Measurements from ENCODE around the gene ANO6. TPM values are rescaled to one million over a fixed set of nuclear protein-coding genes. Genes with fewer than 3 reads are reported as not detected.

ANO6 gene
- total RNA-seq, 5 donors from 2014 or later (not counting 1 experiment from before 2014, with no cell fraction given), result 17.9 to 22.5 (median 20.3) TPM

DNA sequence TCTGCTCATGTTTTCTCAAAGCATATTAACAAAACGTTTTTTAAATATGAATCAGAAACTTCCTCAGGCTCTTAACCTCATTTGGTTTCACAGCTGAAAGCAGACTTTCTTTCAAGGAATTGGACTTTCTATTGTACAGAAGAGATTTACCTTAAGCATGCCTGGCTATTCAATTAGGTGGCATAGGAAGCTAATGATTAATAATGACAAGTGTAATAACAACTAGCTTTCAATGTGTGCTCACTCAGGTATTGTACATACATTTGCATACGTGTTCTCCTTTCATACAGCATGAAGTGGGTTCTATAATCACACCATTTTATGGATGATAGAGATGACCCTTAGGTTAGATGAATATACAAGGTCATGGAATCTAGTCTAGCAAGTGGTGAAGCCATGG lies 115.7 kb downstream of the ANO6 start:
- no peaks in the 10 kb centered on the region for H3K27me3 Mint-ChIP-seq
- WGBS (ENCODE audit: insufficient coverage), result no CpG with 5 or more reads among the region's 2 CpGs
- peaks cover 46% of the 10 kb centered on the region for H3K36me3 Mint-ChIP-seq
- ChIA-PET CTCF (no interaction called here), POLR2A (no interaction called here)
- ATAC-seq (replicated peaks in 1 of 4) (no peak), DNase-seq (no peak)
- peaks cover 0 to 14% of the 10 kb centered on the region in 2 donors for H3K36me3 ChIP-seq (ENCODE audit: control insufficient read depth in 2 of 2, extremely low read depth in 1 of 2, insufficient read depth in 1 of 2, low read length in 1 of 2)
- H3K4me1 Mint-ChIP-seq, result peaks cover 0 to 8% (median 4%) of the 10 kb centered on the region in 3 donors
- no peaks in the 10 kb centered on the region for H3K4me1 ChIP-seq (ENCODE audit: control insufficient read depth in 1 of 2, extremely low read depth in 1 of 2, insufficient read depth in 2 of 2, low read length in 2 of 2)
- H3K27ac Mint-ChIP-seq, result no peak overlapping the region
- no peaks in the 10 kb centered on the region for H3K9me3 Mint-ChIP-seq
- no peaks in the 10 kb centered on the region for H3K9me3 ChIP-seq
- H3K27me3 ChIP-seq (replicated peaks in 1 of 2; ENCODE audit: control insufficient read depth in 2 of 2, extremely low read depth in 1 of 2, insufficient read depth in 2 of 2, low read length in 1 of 2), result no peaks in the 10 kb centered on the region
- no peak overlapping the region for H3K4me3 ChIP-seq (ENCODE audit: control insufficient read depth in 1 of 2, extremely low read depth in 1 of 2, low read length in 1 of 2)
- H3K27ac ChIP-seq (ENCODE audit: low read length), result no peak overlapping the region
- H3K4me3 Mint-ChIP-seq, result no peak overlapping the region

DNA sequence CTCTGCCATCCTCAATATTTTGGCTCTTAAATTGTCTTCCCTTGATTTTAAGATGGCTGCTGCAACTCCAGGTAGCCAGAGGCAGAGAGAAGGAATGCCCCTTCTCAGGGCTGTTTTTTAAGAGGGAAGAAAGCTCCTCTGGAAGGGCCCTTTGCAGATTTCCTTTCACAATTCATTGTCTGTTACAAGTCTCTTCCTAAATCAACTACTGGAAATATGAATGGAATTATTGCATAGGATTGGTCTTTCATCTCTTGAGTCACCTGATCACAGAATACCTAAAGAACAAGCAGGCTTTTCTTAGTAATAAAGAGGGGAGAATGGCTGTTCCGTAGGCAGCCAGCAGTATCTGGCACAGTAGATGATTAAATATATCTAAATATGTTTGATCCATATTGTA lies 118.5 kb downstream of the ANO6 start:
- Mint-ChIP-seq H3K27me3 (no peaks in the 10 kb centered on the region), H3K4me3 (no peak overlapping the region), H3K36me3 (peaks cover 38% of the 10 kb centered on the region), H3K4me1 (peaks cover 0 to 2% (median 0%) of the 10 kb centered on the region in 3 donors), H3K27ac (no peak overlapping the region), H3K9me3 (no peaks in the 10 kb centered on the region)
- DNase-seq (no peak), ATAC-seq (replicated peaks in 1 of 4) (no peak)
- H3K9me3 ChIP-seq, result no peaks in the 10 kb centered on the region
- CTCF ChIA-PET, result no interaction called here
- H3K4me1 ChIP-seq (ENCODE audit: control insufficient read depth in 1 of 2, extremely low read depth in 1 of 2, insufficient read depth in 2 of 2, low read length in 2 of 2), result no peaks in the 10 kb centered on the region
- WGBS (ENCODE audit: insufficient coverage), result no CpG with 5 or more reads among the region's 1 CpG
- no peak overlapping the region for H3K27ac ChIP-seq (ENCODE audit: low read length)
- POLR2A ChIA-PET, result no interaction called here
- H3K27me3 ChIP-seq (replicated peaks in 1 of 2; ENCODE audit: control insufficient read depth in 2 of 2, extremely low read depth in 1 of 2, insufficient read depth in 2 of 2, low read length in 1 of 2), result no peaks in the 10 kb centered on the region
- H3K36me3 ChIP-seq (ENCODE audit: control insufficient read depth in 2 of 2, extremely low read depth in 1 of 2, insufficient read depth in 1 of 2, low read length in 1 of 2), result peaks cover 0 to 14% of the 10 kb centered on the region in 2 donors
- H3K4me3 ChIP-seq (ENCODE audit: control insufficient read depth in 1 of 2, extremely low read depth in 1 of 2, low read length in 1 of 2), result no peak overlapping the region

DNA sequence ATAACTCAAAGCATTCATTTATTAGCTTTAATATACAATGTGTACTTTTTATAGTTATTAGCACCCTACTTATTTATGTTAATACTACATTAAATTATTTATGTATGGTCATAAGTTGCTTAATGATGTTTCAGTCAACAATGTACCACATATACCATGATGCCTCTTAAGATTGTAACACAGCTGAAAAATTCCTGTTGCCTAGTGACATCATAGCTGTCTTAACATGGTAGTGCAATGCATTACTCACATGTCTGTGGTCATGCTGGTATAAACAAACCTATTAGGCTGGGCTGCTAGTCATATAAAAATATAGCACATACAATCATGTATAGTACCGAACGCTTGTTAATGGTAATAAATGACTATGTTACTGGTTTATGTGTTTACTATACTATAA lies 120.4 kb downstream of the ANO6 start:
- CTCF ChIA-PET, result no interaction called here
- H3K36me3 ChIP-seq (ENCODE audit: control insufficient read depth in 2 of 2, extremely low read depth in 1 of 2, insufficient read depth in 1 of 2, low read length in 1 of 2), result peaks cover 0 to 14% of the 10 kb centered on the region in 2 donors
- POLR2A ChIA-PET, result interaction anchor here in 1 of 2 donors (0.7 kb wide), 1 partner anchor 83 kb away, joined by 4 read pairs; no protein-coding TSS in a partner anchor
- Mint-ChIP-seq H3K27me3 (no peaks in the 10 kb centered on the region), H3K4me1 (no peaks in the 10 kb centered on the region), H3K36me3 (peaks cover 36% of the 10 kb centered on the region), H3K9me3 (no peaks in the 10 kb centered on the region), H3K27ac (no peak overlapping the region), H3K4me3 (no peak overlapping the region)
- no peak overlapping the region for H3K4me3 ChIP-seq (ENCODE audit: control insufficient read depth in 1 of 2, extremely low read depth in 1 of 2, low read length in 1 of 2)
- no peak overlapping the region for H3K27ac ChIP-seq (ENCODE audit: low read length)
- no peak for ATAC-seq (replicated peaks in 1 of 4)
- no peak for DNase-seq
- no peaks in the 10 kb centered on the region for H3K27me3 ChIP-seq (replicated peaks in 1 of 2; ENCODE audit: control insufficient read depth in 2 of 2, extremely low read depth in 1 of 2, insufficient read depth in 2 of 2, low read length in 1 of 2)
- H3K9me3 ChIP-seq, result no peaks in the 10 kb centered on the region
- H3K4me1 ChIP-seq (ENCODE audit: control insufficient read depth in 1 of 2, extremely low read depth in 1 of 2, insufficient read depth in 2 of 2, low read length in 2 of 2), result no peaks in the 10 kb centered on the region
- WGBS (ENCODE audit: insufficient coverage), result no CpG with 5 or more reads among the region's 2 CpGs

DNA sequence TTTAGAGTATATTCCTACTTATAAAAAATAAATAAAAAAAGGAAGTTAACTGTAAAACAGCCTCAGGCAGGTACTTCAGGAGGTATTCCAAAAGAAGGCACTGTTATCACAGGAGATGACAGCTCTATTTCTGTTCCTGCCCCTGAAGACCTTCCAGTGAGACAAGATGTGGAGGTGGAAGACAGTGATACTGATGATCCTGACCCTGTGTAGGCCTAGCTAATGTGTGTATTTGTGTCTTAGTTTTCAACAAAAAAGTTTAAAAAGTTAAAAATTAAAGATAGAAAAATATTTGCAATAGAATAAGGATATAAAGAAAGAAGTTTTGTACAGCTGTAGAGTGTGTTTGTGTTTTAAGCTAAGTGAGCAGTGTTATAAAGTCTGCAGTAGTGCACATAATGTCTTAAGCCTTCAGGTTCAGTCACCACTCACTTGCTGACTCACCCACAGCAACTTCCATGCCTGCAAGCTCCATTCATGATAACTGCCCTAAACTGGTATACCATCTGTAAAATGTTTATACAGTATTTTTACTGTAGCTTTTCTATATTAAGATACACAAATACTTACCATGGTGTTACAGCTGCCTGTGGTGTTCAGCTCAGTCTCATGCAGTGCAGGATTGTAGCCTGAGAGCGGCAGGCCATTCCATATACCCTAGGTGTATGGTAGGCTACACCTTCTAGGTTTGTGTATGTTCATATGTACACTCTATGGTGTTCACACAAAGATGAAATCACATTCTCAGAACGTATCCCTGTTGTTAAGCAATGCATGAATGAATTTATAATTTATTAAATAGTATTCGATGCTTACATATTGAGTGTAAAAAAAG lies 121.1 kb downstream of the ANO6 start:
- no peaks in the 10 kb centered on the region for H3K4me1 ChIP-seq (ENCODE audit: control insufficient read depth in 1 of 2, extremely low read depth in 1 of 2, insufficient read depth in 2 of 2, low read length in 2 of 2)
- H3K27ac ChIP-seq (ENCODE audit: low read length), result no peak overlapping the region
- H3K4me3 Mint-ChIP-seq, result no peak overlapping the region
- H3K4me1 Mint-ChIP-seq, result no peaks in the 10 kb centered on the region
- CTCF ChIA-PET, result interaction anchor here in 1 of 2 donors (0.6 kb wide), 1 partner anchor 275 kb away, joined by 3 read pairs; no protein-coding TSS in a partner anchor
- POLR2A ChIA-PET, result interaction anchor here (0.5 to 0.7 kb wide), 2 partner anchors 82 to 131 kb away, joined by 3 to 4 read pairs; no protein-coding TSS in a partner anchor
- H3K36me3 Mint-ChIP-seq, result peaks cover 32% of the 10 kb centered on the region
- no peaks in the 10 kb centered on the region for H3K9me3 ChIP-seq
- H3K4me3 ChIP-seq (ENCODE audit: control insufficient read depth in 1 of 2, extremely low read depth in 1 of 2, low read length in 1 of 2), result no peak overlapping the region
- H3K27me3 Mint-ChIP-seq, result no peaks in the 10 kb centered on the region
- no peaks in the 10 kb centered on the region for H3K9me3 Mint-ChIP-seq
- 100% methylated on average over 1 of the region's 3 CpGs for WGBS (ENCODE audit: insufficient coverage)
- DNase-seq (no peak), ATAC-seq (replicated peaks in 1 of 4) (no peak)
- no peaks in the 10 kb centered on the region for H3K27me3 ChIP-seq (replicated peaks in 1 of 2; ENCODE audit: control insufficient read depth in 2 of 2, extremely low read depth in 1 of 2, insufficient read depth in 2 of 2, low read length in 1 of 2)
- peaks cover 0 to 8% of the 10 kb centered on the region in 2 donors for H3K36me3 ChIP-seq (ENCODE audit: control insufficient read depth in 2 of 2, extremely low read depth in 1 of 2, insufficient read depth in 1 of 2, low read length in 1 of 2)
- H3K27ac Mint-ChIP-seq, result no peak overlapping the region

GRCh38 chr12:45337835-45338234 lies 121.9 kb downstream of the ANO6 start:
- peaks cover 29% of the 10 kb centered on the region for H3K36me3 Mint-ChIP-seq

DNA sequence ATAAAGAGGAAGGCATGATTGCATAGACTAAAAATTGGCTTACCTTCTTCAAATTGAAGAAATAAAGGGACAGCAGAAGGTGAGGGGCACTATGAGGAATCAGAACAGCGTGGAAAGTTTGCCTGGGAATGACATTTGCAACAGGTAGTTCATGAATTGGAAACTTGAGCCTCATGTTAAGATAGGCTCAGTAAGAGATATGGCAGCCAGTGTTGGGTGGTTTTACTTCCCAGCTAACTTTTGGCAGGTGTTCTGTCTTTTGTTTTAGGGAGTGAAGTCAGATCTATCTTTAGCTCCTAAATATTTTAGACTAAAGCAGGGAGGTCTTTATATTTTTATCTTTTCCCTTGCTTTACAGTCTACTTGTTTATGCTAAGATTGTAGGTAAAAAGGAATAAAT lies 122.4 kb downstream of the ANO6 start:
- Mint-ChIP-seq H3K27ac (no peak overlapping the region), H3K4me3 (no peak overlapping the region), H3K9me3 (no peaks in the 10 kb centered on the region), H3K27me3 (no peaks in the 10 kb centered on the region), H3K4me1 (no peaks in the 10 kb centered on the region), H3K36me3 (peaks cover 32% of the 10 kb centered on the region)
- no peaks in the 10 kb centered on the region for H3K4me1 ChIP-seq (ENCODE audit: control insufficient read depth in 1 of 2, extremely low read depth in 1 of 2, insufficient read depth in 2 of 2, low read length in 2 of 2)
- H3K27me3 ChIP-seq (replicated peaks in 1 of 2; ENCODE audit: control insufficient read depth in 2 of 2, extremely low read depth in 1 of 2, insufficient read depth in 2 of 2, low read length in 1 of 2), result no peaks in the 10 kb centered on the region
- ATAC-seq (replicated peaks in 1 of 4) (no peak), DNase-seq (no peak)
- peaks cover 0 to 3% of the 10 kb centered on the region in 2 donors for H3K36me3 ChIP-seq (ENCODE audit: control insufficient read depth in 2 of 2, extremely low read depth in 1 of 2, insufficient read depth in 1 of 2, low read length in 1 of 2)
- no peak overlapping the region for H3K4me3 ChIP-seq (ENCODE audit: control insufficient read depth in 1 of 2, extremely low read depth in 1 of 2, low read length in 1 of 2)
- no peak overlapping the region for H3K27ac ChIP-seq (ENCODE audit: low read length)
- POLR2A ChIA-PET, result no interaction called here
- WGBS (ENCODE audit: insufficient coverage), result 100% methylated on average over 1 of the region's 1 CpG
- no peaks in the 10 kb centered on the region for H3K9me3 ChIP-seq
- CTCF ChIA-PET, result no interaction called here

More at GRCh38 chr12:45337835-45338234, 121.9 kb downstream of the ANO6 start:
- Mint-ChIP-seq H3K9me3 (no peaks in the 10 kb centered on the region), H3K4me3 (no peak overlapping the region), H3K27ac (no peak overlapping the region), H3K4me1 (no peaks in the 10 kb centered on the region), H3K27me3 (no peaks in the 10 kb centered on the region)
- CTCF ChIA-PET, result no interaction called here
- Histone ChIP-seq H3K9me3 (no peaks in the 10 kb centered on the region), H3K27me3 (replicated peaks in 1 of 2; ENCODE audit: control insufficient read depth in 2 of 2, extremely low read depth in 1 of 2, insufficient read depth in 2 of 2, low read length in 1 of 2) (no peaks in the 10 kb centered on the region), H3K4me1 (ENCODE audit: control insufficient read depth in 1 of 2, extremely low read depth in 1 of 2, insufficient read depth in 2 of 2, low read length in 2 of 2) (no peaks in the 10 kb centered on the region), H3K27ac (ENCODE audit: low read length) (no peak overlapping the region), H3K36me3 (ENCODE audit: control insufficient read depth in 2 of 2, extremely low read depth in 1 of 2, insufficient read depth in 1 of 2, low read length in 1 of 2) (peaks cover 0 to 3% of the 10 kb centered on the region in 2 donors), H3K4me3 (ENCODE audit: control insufficient read depth in 1 of 2, extremely low read depth in 1 of 2, low read length in 1 of 2) (no peak overlapping the region)
- DNase-seq (no peak), ATAC-seq (replicated peaks in 1 of 4) (no peak)
- POLR2A ChIA-PET, result interaction anchor here in 1 of 2 donors (0.5 kb wide), 1 partner anchor 132 kb away, joined by 3 read pairs; no protein-coding TSS in a partner anchor
